WERI-Rb-1 (cell line): ENCODE data around the gene HHAT.
A peak's percentile ranks its signal among the peaks of the same experiment; 100 is the strongest.

Source experiments
- DNase-seq: peaks from one replicate; pipeline ENCODE4 v3.0.0-alpha.2; 2020
- H3K27ac ChIP-seq: fragments of 250-450 bp; sonication (Bioruptor Pico); 2 replicates; pipeline ENCODE4 v1.5.1; 2020; ENCODE audit warnings: mild to moderate bottlenecking, moderate library complexity
- H3K27me3 ChIP-seq: fragments of 250-450 bp; sonication (Bioruptor Pico); 2 replicates; pipeline ENCODE4 v1.5.1; 2021; ENCODE audit warnings: mild to moderate bottlenecking, low read depth, moderate library complexity; ENCODE audit not compliant: insufficient read depth, severe bottlenecking
- H3K36me3 ChIP-seq: fragments of 250-450 bp; sonication (Bioruptor Pico); 2 replicates; pipeline ENCODE4 v1.5.1; 2020; ENCODE audit warnings: mild to moderate bottlenecking, moderate library complexity
- H3K4me3 ChIP-seq: 2 replicates; pipeline ENCODE4 v1.5.1; 2011; ENCODE audit warnings: low read depth, mild to moderate bottlenecking, control low read depth, low read length
- H3K9me3 ChIP-seq: fragments of 250-450 bp; sonication (Bioruptor Pico); 2 replicates; pipeline ENCODE4 v1.5.1; 2021; ENCODE audit warnings: mild to moderate bottlenecking, moderate library complexity; ENCODE audit not compliant: severe bottlenecking
- TF ChIP-seq, protein P1 (sequence below): IDR thresholded peaks from 2 replicates; pipeline ENCODE4 v1.5.1; 2011; ENCODE audit warnings: low read depth, mild to moderate bottlenecking, control low read depth, inconsistent platforms, low read length

Gene HHAT

DNA sequence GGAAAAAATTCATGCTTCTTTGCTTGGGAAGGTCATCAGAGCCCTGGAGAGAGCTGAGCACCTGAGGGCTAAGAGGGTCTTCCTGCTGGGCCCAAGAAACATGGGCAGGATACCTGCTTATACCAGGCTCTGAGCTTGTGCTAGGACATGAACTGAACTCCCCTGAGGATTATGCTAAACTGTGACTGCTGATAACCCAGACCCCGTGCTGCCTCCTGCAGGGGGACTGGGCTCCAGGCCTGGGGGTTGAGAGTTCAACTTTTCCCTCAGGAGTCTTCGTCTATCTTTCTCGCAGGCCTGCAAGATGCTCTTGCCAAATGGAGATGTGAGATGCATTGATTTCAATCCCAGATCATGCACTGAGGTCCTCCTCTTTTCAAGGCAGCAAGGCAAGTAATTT lies 368.5 kb downstream of the HHAT start:
- H3K9me3 ChIP-seq = no peaks in the 10 kb centered on the region
- TF ChIP-seq, protein P1, sequence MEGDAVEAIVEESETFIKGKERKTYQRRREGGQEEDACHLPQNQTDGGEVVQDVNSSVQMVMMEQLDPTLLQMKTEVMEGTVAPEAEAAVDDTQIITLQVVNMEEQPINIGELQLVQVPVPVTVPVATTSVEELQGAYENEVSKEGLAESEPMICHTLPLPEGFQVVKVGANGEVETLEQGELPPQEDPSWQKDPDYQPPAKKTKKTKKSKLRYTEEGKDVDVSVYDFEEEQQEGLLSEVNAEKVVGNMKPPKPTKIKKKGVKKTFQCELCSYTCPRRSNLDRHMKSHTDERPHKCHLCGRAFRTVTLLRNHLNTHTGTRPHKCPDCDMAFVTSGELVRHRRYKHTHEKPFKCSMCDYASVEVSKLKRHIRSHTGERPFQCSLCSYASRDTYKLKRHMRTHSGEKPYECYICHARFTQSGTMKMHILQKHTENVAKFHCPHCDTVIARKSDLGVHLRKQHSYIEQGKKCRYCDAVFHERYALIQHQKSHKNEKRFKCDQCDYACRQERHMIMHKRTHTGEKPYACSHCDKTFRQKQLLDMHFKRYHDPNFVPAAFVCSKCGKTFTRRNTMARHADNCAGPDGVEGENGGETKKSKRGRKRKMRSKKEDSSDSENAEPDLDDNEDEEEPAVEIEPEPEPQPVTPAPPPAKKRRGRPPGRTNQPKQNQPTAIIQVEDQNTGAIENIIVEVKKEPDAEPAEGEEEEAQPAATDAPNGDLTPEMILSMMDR = peak; percentile 36
- H3K27me3 ChIP-seq = no peaks in the 10 kb centered on the region
- no peaks in the 10 kb centered on the region for H3K36me3 ChIP-seq
- H3K4me3 ChIP-seq = no peak overlapping the region
- DNase-seq = no peak
- no peak overlapping the region for H3K27ac ChIP-seq

DNA sequence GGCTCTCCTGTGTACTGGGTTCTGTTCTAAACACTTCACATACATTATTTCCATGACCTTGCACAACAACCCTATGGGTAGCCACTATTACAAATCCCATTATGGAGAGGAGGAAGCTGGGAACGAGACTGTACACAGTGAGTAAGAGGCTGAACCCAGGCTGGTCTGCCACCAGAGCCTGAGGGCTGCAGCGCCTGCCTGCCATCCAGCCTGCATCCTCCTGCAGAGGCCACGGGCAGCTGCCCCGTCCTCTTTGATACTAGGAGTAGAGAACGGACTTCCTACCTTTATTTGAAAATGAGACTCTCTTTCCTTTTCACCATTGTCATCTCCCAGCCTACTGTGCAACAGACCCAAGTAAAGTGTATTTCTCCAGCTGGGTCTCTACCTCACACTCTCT lies 370.0 kb downstream of the HHAT start:
- Histone ChIP-seq H3K4me3 (no peak overlapping the region), H3K9me3 (no peaks in the 10 kb centered on the region), H3K36me3 (no peaks in the 10 kb centered on the region), H3K27me3 (no peaks in the 10 kb centered on the region), H3K27ac (no peak overlapping the region)
- TF ChIP-seq, protein P1 = no peak
- no peak for DNase-seq

DNA sequence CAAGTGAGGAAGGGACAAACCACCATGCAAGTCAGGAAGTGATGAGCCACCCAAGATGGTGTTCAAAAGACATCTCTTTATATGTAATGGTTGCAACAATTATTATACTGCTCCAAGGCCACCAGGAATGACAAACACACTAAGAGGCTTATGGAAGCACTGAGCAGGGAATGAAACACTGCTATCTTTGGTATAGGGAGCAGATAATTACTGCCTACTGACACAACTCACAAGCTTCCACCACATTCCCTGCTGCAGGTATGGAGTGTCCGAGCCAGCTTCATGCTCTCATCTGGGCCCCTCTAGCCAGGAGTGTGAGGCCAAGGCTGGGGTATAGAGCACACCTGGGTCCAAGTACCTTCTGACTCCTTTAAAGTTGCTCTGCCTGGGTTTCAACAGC lies 371.4 kb downstream of the HHAT start:
- H3K27ac ChIP-seq = no peak overlapping the region
- H3K9me3 ChIP-seq = no peaks in the 10 kb centered on the region
- H3K36me3 ChIP-seq = no peaks in the 10 kb centered on the region
- no peak overlapping the region for H3K4me3 ChIP-seq
- no peak for DNase-seq
- TF ChIP-seq, protein P1 = no peak
- no peaks in the 10 kb centered on the region for H3K27me3 ChIP-seq

DNA sequence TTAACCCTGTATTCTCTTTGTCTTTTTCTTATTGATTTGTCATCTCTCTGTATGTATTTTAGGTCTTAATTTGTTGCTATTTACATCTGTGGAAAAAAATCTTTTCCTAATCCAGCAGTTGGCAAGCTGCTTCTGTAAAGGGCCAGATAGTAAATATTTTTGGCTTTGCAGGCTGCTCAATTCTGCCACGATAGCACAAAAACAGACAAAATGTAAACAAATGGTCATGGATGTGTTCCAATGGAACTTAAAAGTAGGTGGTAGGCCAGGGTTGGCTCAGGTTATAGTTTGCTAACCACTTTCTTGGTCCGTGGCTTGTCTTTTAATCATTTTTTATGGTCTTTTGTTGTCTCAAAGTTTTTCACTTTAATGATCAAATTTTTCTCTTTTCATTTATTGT lies 371.8 kb downstream of the HHAT start:
- no peaks in the 10 kb centered on the region for H3K36me3 ChIP-seq
- H3K27ac ChIP-seq = no peak overlapping the region
- TF ChIP-seq, protein P1 = no peak
- no peaks in the 10 kb centered on the region for H3K9me3 ChIP-seq
- H3K27me3 ChIP-seq = no peaks in the 10 kb centered on the region
- DNase-seq = no peak
- H3K4me3 ChIP-seq = no peak overlapping the region

DNA sequence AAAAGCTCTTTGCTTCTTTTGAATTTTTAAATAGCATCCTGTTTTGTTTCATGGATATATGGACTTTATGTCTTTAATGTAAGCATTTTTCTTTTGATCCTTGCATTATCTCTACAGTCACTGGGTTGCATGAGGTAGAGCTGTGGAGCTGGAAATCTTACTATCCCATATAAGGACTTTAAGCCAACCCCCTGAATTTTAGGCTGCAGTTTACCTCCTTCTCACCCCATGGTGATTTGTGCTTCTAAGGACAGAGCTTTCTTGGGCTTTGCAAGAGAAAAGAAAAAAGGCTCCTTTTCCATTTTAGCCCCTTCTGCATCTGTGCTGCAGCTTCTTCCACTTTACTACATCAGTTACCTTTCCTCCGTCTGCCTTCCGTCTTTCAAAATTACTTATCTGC lies 373.8 kb downstream of the HHAT start:
- Histone ChIP-seq H3K9me3 (no peaks in the 10 kb centered on the region), H3K27ac (no peak overlapping the region), H3K27me3 (no peaks in the 10 kb centered on the region), H3K36me3 (no peaks in the 10 kb centered on the region), H3K4me3 (no peak overlapping the region)
- no peak for DNase-seq
- TF ChIP-seq, protein P1 = no peak

DNA sequence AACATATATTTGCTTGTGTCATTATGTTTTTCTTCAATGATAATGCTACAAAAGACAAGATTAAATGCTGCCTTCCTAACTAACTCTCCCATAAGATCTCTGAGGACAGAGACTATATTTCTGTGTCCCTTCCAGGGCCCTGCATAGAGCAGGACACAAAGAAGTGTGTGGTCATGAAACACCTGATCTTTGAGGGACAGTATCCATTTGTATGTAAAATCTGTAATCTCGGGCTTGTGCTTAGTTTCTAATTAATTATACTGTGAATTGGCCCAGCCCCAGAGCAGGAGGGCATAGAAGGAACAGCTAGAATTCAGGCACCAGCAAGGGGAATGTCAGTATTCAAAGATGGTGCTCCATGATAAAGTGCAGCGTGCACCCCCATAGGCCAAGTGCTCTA lies 374.9 kb downstream of the HHAT start:
- TF ChIP-seq, protein P1 = no peak
- H3K27me3 ChIP-seq = no peaks in the 10 kb centered on the region
- no peak for DNase-seq

More for the DNA sequence above, 374.9 kb downstream of the HHAT start:
- H3K36me3 ChIP-seq = no peaks in the 10 kb centered on the region
- H3K27ac ChIP-seq = no peak overlapping the region
- no peak overlapping the region for H3K4me3 ChIP-seq
- H3K9me3 ChIP-seq = no peaks in the 10 kb centered on the region
